IPS DF 19.7 (cell line): ENCODE data around the gene OR10Z1.

ENCODE experiments used
- DNase-seq: peaks from one replicate; pipeline ENCODE4 v3.0.0-alpha.2; 2013; ENCODE audit warnings: low read depth, low spot score

The OR10Z1 gene, protein sequence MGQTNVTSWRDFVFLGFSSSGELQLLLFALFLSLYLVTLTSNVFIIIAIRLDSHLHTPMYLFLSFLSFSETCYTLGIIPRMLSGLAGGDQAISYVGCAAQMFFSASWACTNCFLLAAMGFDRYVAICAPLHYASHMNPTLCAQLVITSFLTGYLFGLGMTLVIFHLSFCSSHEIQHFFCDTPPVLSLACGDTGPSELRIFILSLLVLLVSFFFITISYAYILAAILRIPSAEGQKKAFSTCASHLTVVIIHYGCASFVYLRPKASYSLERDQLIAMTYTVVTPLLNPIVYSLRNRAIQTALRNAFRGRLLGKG

DNA sequence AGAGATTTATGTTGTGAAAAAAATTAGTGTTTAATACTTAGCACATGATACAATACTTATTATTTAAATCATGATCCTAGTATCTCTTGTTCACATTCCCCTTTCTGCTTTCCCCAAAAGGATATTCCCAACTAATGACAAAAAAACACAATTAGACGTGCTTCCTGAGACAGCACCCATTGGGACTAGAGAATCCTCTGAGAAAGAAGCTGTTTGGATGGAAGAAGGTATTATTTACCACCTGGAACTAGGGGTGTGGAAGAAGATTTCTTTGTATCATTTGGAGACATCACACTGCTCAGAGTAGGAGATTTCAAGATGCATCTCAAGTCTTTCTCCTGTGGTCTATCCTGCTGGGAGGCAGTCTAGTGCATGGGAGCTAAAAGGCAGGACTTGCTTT lies at the start of gene OR10Z1:
Gene OR10Z1, plus strand, starts transcription at position 301 of the 400 bp plus-strand sequence. CDS start 1,171 bp downstream, outside the sequence.
- no peak for DNase-seq

DNA sequence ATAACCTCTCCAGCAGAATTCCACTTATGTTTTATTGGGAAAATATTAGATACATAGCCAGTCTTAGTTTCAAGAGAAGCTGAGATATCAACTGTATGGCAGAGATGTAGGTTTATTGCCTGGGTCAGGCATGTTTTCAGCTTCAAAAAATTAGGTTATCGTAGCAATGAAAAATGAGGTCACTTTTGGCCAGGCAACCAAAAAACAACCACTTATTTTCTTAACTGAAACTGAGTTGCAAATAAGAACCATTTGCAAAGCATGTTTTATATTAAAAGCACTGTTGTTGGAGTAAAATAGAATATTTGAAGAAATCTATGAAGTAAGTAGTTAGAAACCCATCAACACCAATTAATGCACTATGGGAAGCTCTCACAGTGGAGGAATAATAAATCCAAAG lies 45.4 kb upstream of the OR10Z1 start:
- DNase-seq: no peak

DNA sequence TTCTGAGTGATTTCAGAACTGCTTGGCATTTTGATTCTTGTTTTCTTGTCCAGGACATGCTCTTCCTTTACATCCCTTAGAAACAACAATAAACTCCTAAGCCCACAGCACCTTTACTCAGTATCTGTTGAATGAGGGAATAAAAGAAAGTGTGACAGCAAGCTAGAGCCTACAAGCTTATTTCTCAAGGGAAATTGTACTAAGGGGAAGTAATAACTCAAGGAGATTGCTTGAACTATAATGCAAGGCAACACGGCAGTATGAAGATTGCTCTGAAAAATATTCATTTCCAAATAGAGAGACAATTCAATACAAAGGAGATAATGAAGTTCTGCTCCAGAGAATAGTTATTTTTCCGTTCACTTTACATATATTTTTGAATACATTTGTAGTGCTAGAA lies 41.2 kb upstream of the OR10Z1 start:
- DNase-seq: no peak

DNA sequence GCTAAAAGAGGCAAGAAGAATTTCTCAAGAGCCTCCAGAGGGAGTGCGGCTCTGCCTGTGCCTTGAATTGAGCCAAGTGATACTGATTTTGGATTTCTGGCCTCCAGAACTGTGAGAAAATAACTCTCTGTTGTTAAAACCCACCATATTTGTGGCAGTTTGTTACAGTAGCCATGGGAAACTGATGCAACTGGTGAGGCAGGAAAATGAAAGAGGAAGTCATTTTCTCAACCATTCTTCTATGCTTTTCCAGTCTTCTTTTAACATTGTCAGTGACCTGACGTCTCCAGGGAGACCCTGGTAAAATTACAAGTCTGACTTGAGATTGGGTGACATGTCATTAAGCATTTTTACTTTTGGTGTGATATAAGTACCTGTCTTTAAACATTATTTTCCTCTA lies 40.5 kb upstream of the OR10Z1 start:
- DNase-seq: no peak

DNA sequence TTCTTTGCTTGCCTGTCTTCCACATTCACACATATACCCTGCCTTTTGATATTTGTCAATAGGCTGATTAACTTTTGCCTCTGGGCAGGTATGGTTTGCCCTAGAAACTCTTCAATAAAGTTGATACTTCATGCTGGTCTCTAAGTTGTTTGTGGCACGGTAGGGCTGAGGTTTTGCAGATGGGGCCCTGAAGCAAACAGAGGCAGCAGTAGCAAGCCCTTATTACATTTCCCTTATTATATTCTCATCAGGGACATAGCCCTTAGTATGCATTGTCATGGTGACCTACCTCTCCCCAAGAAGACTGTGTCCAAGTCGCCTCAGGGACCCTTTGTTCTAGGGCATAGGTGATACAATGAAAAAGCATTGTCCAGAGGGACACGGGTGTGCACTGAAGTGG lies 34.6 kb upstream of the OR10Z1 start, which contains the start of gene OR6P1:
Gene OR6P1, minus strand, starts transcription at position 101 of the 400 bp plus-strand sequence. CDS start 6,976 bp downstream, outside the sequence.
- DNase-seq: no peak

DNA sequence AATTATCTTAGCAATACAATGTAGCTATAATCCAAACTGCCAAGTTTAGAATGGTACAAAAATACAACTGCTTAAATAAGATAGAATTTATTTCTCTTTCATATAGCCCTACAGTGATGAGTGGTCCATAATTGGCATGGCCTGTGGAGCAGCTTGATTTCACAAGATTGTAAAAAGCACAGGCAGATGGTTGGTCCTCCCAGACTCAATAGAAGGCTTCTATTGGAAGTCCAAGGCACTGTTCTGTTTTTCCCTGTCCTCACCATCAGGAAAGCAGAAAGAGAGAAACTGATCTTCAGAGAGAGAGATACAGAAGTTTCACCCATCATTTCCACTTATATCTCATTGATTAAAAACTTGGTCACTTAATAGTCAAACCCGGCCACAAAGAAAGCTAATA lies 32.8 kb upstream of the OR10Z1 start:
- no peak for DNase-seq

DNA sequence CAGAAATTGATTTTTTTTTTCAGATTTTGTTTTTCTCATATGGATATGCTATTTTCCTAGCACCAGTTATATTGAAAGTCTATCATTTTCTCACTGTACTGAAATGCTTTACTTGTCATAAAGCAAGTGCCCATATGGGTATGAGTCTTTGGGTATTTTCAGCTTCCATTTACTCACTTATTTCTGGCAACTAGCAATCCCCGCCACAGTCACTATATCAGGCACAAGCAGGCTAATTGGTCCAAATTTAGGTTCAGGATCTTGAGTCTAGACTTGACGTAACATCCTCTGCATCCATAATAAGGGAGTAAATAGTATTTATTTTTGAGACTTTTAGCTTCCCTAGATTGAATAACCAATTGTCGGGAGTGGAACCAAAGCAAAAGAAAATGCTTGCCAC lies 27.5 kb upstream of the OR10Z1 start:
- no peak for DNase-seq

DNA sequence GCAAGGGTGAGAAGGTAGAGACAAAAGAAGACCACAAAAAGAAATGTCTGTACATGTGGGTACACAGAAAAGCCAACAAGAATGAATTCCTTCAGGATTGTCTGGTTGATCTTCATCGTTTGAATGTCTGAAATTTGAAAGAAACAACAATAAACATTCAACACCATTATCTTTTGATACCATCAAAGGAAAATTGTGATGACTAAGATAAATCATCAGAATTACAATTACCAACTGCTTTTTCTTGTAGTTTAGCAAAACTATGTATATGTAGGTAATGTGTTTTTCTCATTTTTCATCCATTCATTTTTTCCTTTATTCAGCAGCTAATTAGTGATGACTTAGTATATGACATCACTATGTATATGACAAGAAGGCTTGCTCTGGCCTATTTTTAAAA lies 25.3 kb upstream of the OR10Z1 start, which contains the start of gene OR10X1:
Gene OR10X1, minus strand, starts transcription at position 167 of the 400 bp plus-strand sequence. Its CDS starts 0 bp downstream, at position 167.
- DNase-seq: no peak

DNA sequence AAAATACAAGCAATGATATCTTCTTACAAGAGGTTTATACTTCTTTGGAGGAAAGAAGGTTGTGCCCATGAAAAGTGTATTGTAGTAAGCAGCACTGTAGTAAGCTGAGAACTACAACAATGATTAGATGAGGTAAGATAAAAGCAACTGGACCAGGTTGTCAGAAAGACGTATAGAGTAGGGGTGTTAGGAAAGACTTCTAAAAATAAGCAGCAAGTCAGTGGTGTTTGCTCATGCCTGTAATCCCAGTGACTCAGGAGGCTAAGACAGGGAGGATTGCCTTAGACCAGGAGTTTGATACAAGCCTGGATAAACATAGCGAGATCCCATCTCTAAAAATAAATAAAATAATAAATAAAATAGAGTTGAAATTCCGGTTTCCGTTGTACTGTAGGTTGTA lies 21.1 kb upstream of the OR10Z1 start:
- no peak for DNase-seq

DNA sequence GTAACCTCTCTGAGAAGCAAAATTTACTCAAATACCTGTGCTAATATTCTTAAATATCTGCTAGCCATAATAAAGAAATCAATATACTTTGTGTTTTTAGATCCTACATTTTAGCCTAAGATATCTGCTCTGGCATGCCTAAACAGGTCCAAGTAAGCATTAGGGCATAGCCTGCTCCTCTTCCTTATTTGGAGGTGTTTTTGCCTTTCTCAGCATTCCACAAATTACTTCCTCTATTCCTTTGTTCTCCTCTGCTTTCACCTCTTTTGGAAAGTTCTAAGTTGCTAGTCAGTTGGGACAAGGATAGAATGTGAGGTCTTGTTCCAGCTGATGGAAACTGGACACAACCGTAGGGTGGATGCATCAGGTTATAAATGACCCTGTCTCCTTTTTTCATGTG lies 18.1 kb upstream of the OR10Z1 start:
- DNase-seq: no peak

DNA sequence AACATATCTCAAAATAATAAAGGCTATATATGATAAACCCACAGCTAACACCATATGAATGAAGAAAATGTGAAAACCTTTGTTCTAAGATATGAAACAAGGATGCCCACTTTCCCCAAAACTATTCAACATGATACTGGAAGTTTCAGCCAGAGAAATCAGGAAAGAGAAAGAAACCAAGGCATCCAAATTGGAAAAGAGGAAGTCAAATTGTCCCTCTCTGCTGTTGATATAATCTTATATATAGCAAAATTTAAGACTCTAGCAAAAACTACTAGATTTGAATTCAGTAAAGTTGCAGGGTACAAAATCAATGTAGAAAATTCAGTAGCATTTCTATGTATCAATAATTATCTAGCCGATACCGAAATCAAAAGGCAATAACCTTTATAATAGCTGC lies 4.3 kb upstream of the OR10Z1 start:
- no peak for DNase-seq

DNA sequence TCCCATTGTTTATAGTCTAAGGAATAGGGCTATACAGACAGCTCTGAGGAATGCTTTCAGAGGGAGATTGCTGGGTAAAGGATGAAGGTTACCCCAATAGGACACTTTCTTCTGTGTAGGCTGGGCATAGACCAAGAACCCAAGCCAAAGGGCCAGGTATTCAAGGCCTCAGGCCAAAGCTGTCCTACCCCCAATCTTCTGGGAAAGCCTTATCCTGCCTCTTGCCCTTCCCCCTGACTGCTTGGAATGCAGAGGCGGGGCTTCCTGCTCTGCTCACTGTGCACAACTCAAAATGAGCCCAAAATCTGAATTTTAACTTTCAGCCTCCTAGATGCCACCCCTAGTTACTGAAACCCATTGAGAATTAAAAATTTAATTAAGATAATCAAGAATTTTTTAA lies 2.2 kb downstream of the OR10Z1 start:
- no peak for DNase-seq

DNA sequence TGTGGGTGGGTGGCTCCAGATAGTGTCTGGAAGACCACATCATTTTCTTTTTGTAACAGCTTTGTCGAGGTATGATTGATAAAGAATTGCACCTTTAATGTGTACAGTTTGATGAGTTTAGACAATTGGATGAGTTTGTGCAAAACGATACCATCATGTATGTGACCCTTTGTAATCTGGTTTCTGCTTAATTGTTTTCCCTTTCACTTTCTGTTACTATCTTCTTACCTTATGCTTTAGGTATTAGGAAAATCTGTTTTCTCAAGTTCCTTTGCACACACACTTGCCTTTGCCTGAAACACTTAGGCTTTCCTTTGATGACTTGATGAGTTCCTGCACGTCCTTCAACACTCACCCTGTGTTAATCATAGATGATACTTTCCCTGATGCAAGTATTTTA lies 6.8 kb downstream of the OR10Z1 start:
- DNase-seq: no peak

DNA sequence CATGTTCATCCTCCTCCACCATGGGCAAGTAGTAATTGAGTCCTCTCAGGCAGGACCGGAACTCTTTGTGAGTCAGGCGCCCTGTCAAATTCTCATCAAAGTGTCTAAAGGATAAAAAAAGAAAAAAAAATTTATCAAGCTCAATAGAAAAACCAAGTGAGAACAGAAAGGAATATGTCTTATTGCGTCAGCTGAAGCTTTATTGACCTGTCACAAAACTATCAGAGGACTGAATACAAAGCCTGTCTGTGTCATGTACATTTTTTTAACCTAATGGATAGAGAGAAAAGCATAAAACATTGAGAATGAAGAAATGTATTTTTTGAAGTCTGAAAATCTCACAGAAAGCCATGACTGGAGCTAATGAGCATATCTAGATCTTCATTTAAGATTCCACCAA lies 8.7 kb downstream of the OR10Z1 start:
- DNase-seq: no peak

DNA sequence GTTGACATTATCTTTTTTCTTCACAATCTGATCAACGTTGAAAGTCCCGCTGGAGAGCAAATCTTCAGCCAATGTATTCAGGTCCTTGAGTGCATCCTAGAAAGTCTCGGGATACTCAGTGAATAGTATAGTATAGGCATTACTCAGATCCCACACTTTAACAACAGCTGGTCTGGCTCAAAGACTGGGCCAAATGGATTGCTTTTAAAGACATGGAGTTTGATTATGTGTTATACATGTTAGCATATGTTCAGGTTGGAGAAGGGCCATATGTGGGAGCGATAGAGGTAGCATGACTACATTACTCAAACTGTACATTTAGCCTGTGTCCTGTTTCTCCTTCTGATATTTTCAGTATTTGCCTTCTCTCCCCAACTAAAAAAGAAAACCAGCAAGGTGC lies 33.1 kb downstream of the OR10Z1 start:
- DNase-seq: no peak

DNA sequence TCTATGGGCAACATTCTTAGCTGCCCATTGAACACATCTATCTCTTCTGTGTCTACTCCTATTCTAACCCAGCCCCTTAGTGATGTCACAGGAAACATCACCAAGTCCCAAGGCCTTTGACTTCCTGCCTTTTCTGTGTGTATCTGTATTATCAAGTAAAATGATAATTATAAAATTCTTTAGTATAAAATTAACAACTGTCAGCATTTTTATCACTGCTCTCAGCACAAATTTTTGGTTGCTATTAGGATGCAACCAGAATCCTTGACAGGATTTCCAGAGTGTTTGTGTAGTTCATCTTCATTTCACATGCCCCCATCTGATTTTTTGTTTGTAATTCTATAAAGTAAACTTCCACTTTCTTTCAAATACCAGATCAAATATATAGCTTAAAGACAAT lies 33.8 kb downstream of the OR10Z1 start:
- DNase-seq: no peak

DNA sequence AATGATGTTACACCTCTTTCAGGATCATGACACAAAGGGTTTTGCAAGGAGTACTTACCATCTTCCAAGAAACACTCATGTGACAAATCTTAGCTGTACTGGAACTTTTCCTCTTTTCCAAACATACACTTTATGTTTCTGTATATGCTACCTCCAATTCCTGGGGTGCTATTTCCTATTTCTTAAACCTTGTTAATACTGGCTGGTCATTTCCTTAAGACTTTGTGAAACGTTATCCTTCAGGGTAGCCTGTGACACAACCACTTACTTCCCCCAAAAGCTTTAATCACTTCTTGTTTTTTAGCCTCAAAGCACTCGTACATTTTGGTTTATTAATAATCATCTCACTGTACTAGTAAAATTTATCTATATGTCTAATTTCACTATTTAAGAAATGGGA lies 39.4 kb downstream of the OR10Z1 start:
- DNase-seq: no peak

DNA sequence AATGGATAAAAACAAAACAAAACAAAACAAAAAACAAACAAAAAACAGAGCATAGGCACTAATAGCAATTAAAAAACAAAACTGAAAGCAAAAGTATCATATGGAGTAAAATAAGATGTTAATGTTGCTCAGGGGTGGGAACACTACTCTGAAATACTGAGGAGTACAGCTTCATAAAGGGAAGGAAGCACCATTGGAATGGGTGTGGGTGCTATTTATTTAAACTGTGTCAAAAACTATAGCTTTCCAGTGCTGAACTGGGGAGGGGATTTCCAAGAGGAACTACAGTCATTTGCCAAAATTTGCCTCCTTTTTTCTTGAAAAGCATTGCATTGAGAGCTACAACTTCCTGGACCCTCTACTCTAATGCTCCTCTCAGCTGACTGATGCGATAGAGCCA lies 41.4 kb downstream of the OR10Z1 start:
- no peak for DNase-seq

DNA sequence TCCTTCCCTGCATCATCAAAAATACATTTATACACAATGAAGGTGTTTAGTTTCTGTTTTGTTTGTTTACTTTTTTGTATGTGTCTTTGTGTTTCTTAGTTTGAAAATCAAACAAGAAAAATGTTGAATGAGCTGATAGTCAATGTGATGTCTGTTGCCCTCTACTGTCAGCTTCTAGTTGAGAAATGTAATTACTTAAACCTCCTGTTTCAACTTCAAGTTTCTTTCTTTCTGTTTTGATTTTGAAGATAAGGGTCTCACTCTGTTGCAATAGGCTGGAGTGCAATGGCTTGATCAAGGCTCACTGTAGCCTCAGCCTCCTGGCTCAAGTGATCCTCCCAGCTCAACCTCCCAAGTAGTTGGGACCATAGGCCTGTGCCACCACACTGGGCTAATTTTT lies 44.0 kb downstream of the OR10Z1 start:
- DNase-seq: no peak

DNA sequence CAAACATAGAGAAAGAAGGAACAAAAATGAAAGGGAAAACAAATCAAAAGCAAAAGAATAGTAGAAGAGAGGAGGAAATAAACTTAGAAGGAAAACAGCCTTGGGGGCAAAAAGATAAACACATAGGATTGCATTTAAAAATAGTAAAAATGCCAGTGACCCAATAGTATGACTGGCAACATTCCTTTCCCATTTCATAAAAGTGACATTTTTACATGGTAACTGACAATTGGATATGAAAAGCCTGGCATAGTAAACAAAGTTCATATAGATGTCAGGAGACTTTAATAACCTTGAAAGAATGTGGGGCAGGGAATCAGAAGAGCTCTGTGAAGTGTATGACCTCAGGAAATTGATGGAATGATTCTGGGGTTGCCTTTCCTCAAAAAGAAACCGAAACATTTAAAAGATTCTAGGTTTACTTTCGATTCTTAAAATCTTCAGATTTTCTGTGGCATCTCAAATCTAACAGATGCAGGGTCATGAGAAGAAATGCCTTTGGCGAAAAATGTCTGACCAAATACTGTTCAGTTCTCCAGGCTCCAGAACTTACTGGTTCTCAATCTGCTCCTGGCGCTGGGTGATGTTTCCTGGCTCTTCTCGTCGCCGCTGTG lies 47.8 kb downstream of the OR10Z1 start:
- no peak for DNase-seq

DNA sequence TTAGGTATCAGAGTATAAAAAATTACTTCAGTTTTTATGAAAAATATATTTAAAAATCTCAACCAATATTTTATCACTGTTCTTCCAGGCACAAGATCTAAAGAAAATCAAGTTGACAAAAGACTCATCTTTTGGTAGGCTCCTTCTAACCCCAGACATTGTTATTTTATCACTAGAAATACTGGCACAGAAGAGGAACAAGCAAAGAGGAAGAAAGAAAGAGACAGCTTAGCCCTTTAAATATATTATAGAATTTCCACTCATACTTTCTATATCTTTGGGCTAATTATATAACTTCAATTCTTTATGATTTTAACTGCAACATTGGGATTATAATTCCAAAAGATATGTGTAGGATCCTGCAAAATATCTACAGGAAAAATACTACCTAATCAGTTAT lies 49.0 kb downstream of the OR10Z1 start:
- no peak for DNase-seq

DNA sequence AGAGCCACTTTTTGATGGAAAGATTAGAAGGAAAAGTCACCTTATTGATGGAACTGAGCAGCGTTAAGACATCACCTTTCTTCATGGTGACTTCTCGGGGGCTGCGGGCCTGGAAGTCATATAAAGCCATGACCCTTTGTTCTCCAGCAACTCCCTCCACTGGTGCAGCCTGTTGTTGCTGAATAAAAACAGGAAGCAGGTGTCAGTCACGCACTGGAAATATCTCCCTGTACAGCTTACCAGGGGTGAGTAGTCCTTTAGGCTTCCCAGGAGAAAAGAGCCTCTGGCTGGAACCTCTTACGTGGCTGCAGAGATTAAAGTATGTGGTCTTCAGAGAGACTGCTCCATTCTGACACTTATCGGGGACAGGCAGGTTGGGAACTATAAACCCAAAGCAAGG lies 49.5 kb downstream of the OR10Z1 start:
- no peak for DNase-seq
